Omental fat pad (tissue), 4 donors: ENCODE results near the gene OSBPL1A. TPM values are rescaled to one million over a fixed set of nuclear protein-coding genes. Genes with fewer than 3 reads are reported as not detected.

ENCODE experiments used
- ATAC-seq: fragments of 150-250 bp; one replicate; pipeline ENCODE4 v1.9.1; 2016; ENCODE audit warnings: mild to moderate bottlenecking, moderate library complexity; ENCODE audit not compliant: low FRiP score
- DNase-seq: peaks from one replicate; pipeline ENCODE4 v3.0.0-alpha.2; 2019; ENCODE audit warnings: low spot score
- CTCF ChIP-seq, 3 donors: fragments of 450-650 bp; IDR thresholded peaks; one replicate each; pipeline ENCODE4 v1.5.1; 2016 to 2017; ENCODE audit warnings: antibody characterized with exemption in 3 of 3, mild to moderate bottlenecking in 3 of 3, moderate library complexity in 2 of 3
- total RNA-seq, 4 donors: library from RNA; depleted of rRNA; stranded (reverse); fragments of >200 nt; gene quantifications; one replicate each; pipeline ENCODE4 v1.1.0, GENCODE V29; 2016

Gene OSBPL1A
- total RNA-seq, 4 donors from 2014 or later: 67.1 to 123 (median 109) TPM

DNA sequence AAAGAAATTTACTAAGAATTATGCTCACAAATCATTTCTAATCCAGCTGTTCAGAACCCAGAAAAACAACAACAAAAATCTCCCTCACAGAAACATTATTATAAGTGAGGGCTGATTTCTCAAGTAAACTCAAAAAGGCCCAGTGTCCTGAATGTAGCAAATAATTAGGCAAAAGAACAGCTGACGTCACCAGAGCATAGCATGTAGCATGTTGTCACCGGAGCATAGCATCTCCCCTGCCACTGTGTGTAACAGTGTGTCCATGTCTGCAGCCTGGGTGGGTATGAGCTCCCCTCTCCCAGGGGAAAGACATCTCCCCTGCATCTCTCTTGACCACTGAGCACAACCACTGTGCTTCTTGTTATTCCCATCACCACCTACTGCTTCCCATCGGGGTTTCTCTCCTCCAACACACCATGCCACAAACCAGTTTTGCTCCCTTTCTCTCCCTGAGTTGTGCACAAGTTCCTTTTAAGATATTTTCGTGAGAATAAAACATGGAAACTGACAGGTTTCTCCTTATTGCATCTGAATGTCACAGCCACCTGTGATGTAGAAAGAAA is 132.0 kb downstream of the OSBPL1A start:
- ATAC-seq (no peak), DNase-seq (no peak)
- no peak for TF ChIP-seq CTCF (IDR thresholded peaks at IDR 0.05)

DNA sequence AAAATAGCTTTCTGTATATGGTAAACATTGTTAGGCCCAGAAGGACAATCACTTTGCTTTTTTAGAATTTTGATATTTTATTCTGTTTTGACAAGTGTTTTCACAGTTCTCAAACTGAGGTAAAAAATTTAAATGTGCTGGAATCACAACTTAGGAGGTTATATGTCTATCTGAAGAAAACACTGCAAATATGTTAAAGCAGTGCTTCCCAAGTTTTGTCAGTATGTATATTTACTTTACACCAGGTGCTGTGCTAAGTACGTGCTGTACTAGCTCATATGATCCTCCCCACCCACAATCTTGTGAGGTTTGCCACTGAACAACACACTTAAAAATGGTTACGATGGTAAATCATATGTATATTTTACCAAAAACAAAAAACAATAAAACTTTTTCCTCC is 134.6 kb downstream of the OSBPL1A start:
- TF ChIP-seq CTCF (IDR thresholded peaks at IDR 0.05): no peak
- no peak for ATAC-seq
- no peak for DNase-seq

DNA sequence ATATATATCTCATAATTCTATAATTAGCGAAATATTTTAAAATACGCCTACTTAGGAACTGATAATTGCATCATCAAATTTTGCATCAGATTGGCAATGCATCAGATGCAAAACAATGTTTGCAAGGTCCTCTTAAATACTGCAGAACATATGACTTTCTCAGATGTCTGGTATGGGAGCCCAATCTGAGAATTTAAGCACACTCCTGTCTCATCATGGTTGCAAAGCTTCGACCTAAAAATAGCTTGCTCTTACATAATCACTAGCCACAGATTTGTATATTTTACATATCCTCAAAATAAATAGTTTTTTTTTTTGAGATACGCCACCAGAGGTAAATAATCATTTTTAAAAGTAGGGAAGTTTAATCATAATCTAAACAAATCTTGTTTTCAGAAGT is 135.5 kb downstream of the OSBPL1A start:
- no peak for TF ChIP-seq CTCF (IDR thresholded peaks at IDR 0.05)
- ATAC-seq (no peak), DNase-seq (no peak)

DNA sequence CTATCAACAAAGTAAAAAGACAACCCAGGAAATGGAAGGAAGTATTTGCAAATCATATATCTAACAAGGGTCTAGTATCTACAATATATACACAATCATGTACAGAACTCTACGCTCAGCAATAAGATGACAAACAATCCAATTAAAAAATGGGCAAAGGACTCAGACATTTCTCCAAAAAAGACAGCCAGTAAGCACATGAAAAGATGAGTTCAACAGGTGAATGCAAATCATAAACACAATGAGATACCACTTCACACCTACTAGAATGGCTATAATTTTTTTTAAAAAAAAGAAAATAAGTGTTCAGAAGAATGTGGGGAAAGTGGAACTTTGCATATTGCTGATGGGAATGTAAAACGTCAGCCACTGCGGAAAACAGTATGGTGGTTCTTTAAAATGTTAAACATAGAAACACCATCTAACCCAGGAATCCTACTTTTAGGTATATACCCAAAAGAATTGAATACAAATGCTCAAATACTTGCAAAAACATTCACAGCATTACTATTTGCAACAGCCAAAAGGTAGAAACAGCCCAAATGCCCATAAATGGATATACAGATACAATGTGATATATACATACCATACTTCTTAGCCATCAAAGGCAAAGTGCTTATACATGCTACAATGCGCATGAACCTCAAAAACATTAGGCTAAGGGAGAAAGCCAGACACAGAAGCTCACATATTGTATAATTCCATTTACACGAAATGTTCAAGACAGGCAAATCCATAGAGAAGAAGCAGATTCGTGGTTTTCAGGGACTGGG is 137.6 kb downstream of the OSBPL1A start:
- ATAC-seq: no peak

DNA sequence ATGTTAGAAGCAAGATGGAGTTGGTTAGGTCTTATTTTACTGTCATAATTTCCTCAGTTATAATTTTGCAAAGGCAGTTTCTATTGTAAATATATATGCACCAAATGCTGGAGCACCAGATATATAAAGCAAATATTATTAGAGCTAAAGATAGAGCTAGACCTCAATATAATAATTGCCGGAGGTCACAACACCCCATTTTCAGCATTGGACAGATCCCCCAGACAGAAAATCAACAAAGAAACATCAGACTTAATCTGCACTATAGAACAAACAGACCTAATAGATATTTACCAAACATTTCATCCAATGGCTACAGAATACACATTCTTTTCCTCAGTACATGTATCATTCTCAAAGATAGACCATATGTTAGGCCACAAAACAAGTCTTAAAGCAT is 143.6 kb downstream of the OSBPL1A start:
- no peak for TF ChIP-seq CTCF (IDR thresholded peaks at IDR 0.05)
- DNase-seq (no peak), ATAC-seq (no peak)

More for the DNA sequence above, 137.6 kb downstream of the OSBPL1A start:
- TF ChIP-seq CTCF (IDR thresholded peaks at IDR 0.05): no peak
- no peak for DNase-seq

DNA sequence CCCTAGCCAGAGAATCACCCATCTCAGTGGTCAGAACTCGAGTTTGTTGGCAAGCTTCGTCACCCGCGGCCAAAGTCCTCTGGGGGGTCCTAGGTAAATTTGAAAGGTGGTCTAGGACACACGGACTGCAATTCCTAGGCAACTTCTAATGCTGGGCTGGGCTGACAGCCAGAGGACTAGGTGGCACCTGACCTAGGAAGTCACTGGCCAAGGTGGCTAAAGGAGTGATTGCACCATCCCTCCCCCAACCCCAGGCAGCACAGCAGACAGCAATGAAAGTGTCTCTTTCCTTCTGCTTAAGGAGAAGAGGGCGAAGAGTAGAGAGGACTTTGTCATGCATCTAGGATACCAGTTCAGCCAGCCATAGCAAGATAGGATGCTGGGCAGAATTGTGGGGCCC is 147.9 kb downstream of the OSBPL1A start:
- ATAC-seq: no peak

More for the DNA sequence above, 147.9 kb downstream of the OSBPL1A start:
- TF ChIP-seq CTCF (IDR thresholded peaks at IDR 0.05): no peak
- no peak for DNase-seq
